ENCODE measurements around the gene PRPF18. TPM values are rescaled to one million over a fixed set of nuclear protein-coding genes. Genes with fewer than 3 reads are reported as not detected.

PRPF18 gene
- total RNA-seq, 2 experiments from 2014 or later, result 24.8 to 29.2 TPM

GRCh38 chr10:13654118-13654830 is 67.5 kb downstream of the PRPF18 start:
- H3K36me3 Mint-ChIP-seq (ENCODE audit: low read depth), result peaks cover under 1% of the 10 kb centered on the region
- no peak for DNase-seq
- peaks cover 14% of the 10 kb centered on the region for H3K4me1 Mint-ChIP-seq
- no peak overlapping the region for H3K4me3 Mint-ChIP-seq
- POLR2A ChIA-PET, result no interaction called here
- CTCF ChIA-PET, result interaction anchor here (1.2 kb wide), 1 partner anchor 14 kb away, joined by 3 read pairs; no protein-coding TSS in a partner anchor
- no peaks in the 10 kb centered on the region for H3K27me3 Mint-ChIP-seq
- H3K9me3 Mint-ChIP-seq, result no peaks in the 10 kb centered on the region
- peak overlapping the region; percentile 28 for H3K27ac Mint-ChIP-seq

DNA sequence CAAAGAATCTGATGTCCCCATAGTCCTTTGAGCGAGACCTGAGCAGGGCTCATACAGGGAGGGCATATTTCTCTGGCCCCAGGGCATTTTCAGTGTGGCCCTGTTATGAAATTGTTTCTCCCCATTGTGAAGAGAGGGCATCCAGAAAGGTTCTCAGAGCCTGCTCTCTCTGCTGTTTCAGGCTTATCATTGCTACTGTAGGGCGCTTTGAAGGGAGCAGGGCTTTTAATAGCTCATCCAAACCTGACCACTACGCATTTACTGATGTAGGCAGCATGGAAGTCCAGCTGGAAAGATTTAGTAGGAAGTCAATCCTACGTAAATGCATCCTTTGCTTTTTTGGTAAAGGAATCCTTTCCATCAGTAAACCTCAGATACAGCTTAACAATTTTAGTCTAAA is 68.1 kb downstream of the PRPF18 start:
- no peaks in the 10 kb centered on the region for H3K27me3 Mint-ChIP-seq
- peaks cover 19% of the 10 kb centered on the region for H3K4me1 Mint-ChIP-seq
- DNase-seq, result no peak
- ChIA-PET POLR2A (no interaction called here), CTCF (interaction anchor here (1.2 kb wide), 1 partner anchor 15 kb away, joined by 3 read pairs; no protein-coding TSS in a partner anchor)
- no peak overlapping the region for H3K27ac Mint-ChIP-seq
- no peak overlapping the region for H3K4me3 Mint-ChIP-seq
- no peaks in the 10 kb centered on the region for H3K9me3 Mint-ChIP-seq
- no peaks in the 10 kb centered on the region for H3K36me3 Mint-ChIP-seq (ENCODE audit: low read depth)

DNA sequence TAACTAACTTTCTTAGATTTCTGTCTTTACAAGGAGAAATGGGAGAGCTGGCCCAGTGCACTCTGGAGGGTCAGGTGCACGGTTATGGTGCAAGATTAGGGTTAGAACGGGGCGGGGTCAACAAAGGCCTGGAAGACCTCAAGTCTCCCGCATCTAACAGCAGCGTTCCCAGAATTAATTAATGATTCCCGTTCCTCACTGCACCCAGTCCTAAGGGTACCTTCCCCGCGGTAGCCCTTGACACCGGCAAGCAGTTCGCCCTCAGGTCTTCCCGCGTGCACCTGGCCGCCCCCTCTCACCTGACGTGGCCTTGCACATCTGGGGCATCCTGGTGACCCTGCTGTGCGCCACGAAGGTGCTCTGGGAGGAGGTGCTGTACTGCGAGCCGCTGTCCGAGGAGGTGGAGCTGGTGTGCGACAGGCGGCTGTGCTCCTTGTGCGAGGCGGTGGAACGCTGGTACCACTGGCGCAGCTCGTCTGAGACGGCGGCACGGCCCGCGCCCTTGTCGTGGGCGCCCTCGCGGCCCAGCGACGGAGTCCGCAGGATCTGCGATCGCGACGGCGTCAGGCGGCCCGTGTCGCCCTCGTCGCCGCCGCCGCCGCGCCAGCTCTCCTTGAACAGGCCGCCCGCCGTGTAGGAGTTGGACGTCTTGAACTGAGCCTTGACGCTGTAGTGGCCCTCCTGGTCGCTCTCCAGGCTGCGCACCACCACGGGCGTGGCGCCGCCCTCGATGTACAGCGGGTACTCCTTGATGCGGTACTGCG is 69.8 kb downstream of the PRPF18 start:
- DNase-seq, result no peak
- Mint-ChIP-seq H3K4me3 (no peak overlapping the region), H3K27me3 (no peaks in the 10 kb centered on the region), H3K36me3 (ENCODE audit: low read depth) (no peaks in the 10 kb centered on the region), H3K9me3 (no peaks in the 10 kb centered on the region), H3K4me1 (peaks cover 25% of the 10 kb centered on the region), H3K27ac (no peak overlapping the region)
- ChIA-PET POLR2A (no interaction called here), CTCF (no interaction called here)

- ChIA-PET CTCF (no interaction called here), POLR2A (no interaction called here)
- H3K36me3 Mint-ChIP-seq (ENCODE audit: low read depth), result no peaks in the 10 kb centered on the region
- H3K27me3 Mint-ChIP-seq, result no peaks in the 10 kb centered on the region
- no peaks in the 10 kb centered on the region for H3K9me3 Mint-ChIP-seq
- H3K4me3 Mint-ChIP-seq, result no peak overlapping the region
- peaks cover 25% of the 10 kb centered on the region for H3K4me1 Mint-ChIP-seq
- no peak for DNase-seq
- H3K27ac Mint-ChIP-seq, result no peak overlapping the region
Measured at GRCh38 chr10:13657101-13657680, 70.4 kb downstream of the PRPF18 start.

- Mint-ChIP-seq H3K27me3 (no peaks in the 10 kb centered on the region), H3K9me3 (no peaks in the 10 kb centered on the region), H3K4me3 (no peak overlapping the region), H3K36me3 (ENCODE audit: low read depth) (no peaks in the 10 kb centered on the region), H3K4me1 (peaks cover 25% of the 10 kb centered on the region), H3K27ac (peak overlapping the region; percentile 38)
- ChIA-PET CTCF (no interaction called here), POLR2A (no interaction called here)
- DNase-seq, result peak; percentile 15
Measured at GRCh38 chr10:13658264-13658663, 71.5 kb downstream of the PRPF18 start.

GRCh38 chr10:13658871-13659685 is 72.3 kb downstream of the PRPF18 start:
- Mint-ChIP-seq H3K4me3 (no peak overlapping the region), H3K27ac (no peak overlapping the region), H3K27me3 (no peaks in the 10 kb centered on the region), H3K9me3 (no peaks in the 10 kb centered on the region), H3K4me1 (peaks cover 21% of the 10 kb centered on the region), H3K36me3 (ENCODE audit: low read depth) (no peaks in the 10 kb centered on the region)
- CTCF ChIA-PET, result interaction anchor here (0.6 to 1.2 kb wide), 2 partner anchors 9 to 71 kb away, joined by 4 to 6 read pairs; no protein-coding TSS in a partner anchor
- POLR2A ChIA-PET, result no interaction called here
- no peak for DNase-seq

- CTCF ChIA-PET, result interaction anchor here (0.6 to 1.2 kb wide), 2 partner anchors 8 to 72 kb away, joined by 4 to 6 read pairs; no protein-coding TSS in a partner anchor
- no peak overlapping the region for H3K27ac Mint-ChIP-seq
- POLR2A ChIA-PET, result no interaction called here
- H3K4me3 Mint-ChIP-seq, result no peak overlapping the region
- peak; percentile 75 for DNase-seq
- no peaks in the 10 kb centered on the region for H3K36me3 Mint-ChIP-seq (ENCODE audit: low read depth)
- H3K27me3 Mint-ChIP-seq, result no peaks in the 10 kb centered on the region
- H3K9me3 Mint-ChIP-seq, result no peaks in the 10 kb centered on the region
- H3K4me1 Mint-ChIP-seq, result peaks cover 20% of the 10 kb centered on the region
Measured at GRCh38 chr10:13659887-13660550, 73.3 kb downstream of the PRPF18 start.

DNA sequence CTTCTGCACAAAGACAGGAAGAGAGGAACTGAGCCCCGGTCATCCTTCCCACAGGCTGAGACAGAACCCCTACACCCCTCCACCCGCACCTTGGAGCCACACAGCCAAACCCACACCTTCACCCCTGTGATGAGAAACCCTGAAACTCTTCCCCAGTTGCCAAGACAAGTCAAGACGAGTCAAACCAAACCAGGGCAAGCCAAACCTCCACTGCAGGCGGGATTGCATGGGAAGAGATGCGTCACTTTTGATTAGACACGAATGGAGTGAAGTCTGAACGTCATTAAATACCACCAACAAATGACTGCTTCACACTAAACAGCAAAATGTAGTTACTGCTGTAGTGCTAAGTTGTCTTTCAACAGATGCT is 73.8 kb downstream of the PRPF18 start:
- H3K9me3 Mint-ChIP-seq, result no peaks in the 10 kb centered on the region
- H3K4me3 Mint-ChIP-seq, result no peak overlapping the region
- POLR2A ChIA-PET, result no interaction called here
- no peaks in the 10 kb centered on the region for H3K27me3 Mint-ChIP-seq
- no peak for DNase-seq
- no peaks in the 10 kb centered on the region for H3K36me3 Mint-ChIP-seq (ENCODE audit: low read depth)
- CTCF ChIA-PET, result no interaction called here
- H3K4me1 Mint-ChIP-seq, result peaks cover 20% of the 10 kb centered on the region
- H3K27ac Mint-ChIP-seq, result no peak overlapping the region

DNA sequence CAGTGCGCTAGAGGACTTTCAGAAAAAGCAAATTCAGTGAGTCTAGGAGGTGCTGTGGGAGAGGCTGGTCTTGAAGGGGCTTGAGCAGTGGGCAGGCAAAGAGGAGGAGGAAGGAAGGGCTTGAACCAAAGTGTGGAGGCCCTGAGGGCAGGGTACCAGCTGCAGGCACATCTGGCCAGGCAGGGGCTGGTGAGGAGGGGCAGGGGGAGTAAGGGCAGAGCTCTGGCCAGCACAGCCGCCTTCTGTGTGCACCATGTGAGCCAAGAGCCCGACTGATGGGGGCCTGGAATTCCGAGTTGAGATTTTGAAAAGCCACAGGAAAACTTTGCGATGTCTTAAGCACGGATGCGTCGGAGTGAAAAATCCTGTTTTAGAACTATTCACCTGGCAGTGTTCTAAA is 74.5 kb downstream of the PRPF18 start:
- H3K27ac Mint-ChIP-seq, result no peak overlapping the region

DNA sequence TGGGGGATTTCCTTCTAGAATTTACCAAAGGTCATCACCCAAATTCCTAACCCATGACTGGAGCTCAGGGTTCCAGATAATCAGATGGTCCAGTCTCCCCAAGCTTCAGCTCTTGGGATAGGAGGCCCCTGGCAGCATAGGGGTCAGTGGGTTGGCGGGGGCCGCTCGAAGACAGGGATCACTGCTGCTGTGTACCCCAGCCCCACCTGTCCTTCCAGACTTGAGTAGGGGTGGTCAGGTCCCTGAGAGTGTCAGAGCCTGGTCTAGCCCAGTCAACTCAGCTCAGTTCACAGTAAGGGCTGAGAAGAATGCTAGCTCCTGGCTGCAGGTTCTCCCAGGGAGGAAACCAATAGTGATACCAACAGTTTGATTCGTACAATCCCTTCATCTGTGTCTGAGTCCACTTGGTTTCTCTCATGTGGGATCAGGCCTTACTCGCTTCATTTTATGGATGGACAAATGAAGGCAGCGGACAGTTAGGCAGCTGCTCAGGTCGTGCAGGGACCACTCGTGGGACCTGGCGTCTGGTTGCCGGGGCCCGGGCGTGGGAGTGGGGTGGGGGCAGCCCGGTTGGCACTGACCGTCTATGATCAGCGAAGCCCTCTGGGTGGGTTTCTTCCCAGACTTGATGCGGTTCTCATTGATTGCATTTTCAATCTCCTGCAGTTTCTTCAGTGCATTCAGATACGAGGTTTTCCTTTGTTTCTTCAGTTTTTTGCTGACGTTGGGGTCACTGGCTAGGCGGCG is 78.9 kb downstream of the PRPF18 start:
- no peak overlapping the region for H3K4me3 Mint-ChIP-seq
- H3K36me3 Mint-ChIP-seq (ENCODE audit: low read depth), result no peaks in the 10 kb centered on the region
- H3K9me3 Mint-ChIP-seq, result no peaks in the 10 kb centered on the region
- no peaks in the 10 kb centered on the region for H3K27me3 Mint-ChIP-seq
- ChIA-PET POLR2A (no interaction called here), CTCF (no interaction called here)
- DNase-seq, result no peak
- H3K4me1 Mint-ChIP-seq, result no peaks in the 10 kb centered on the region
- H3K27ac Mint-ChIP-seq, result no peak overlapping the region

More for the DNA sequence above, 74.5 kb downstream of the PRPF18 start:
- CTCF ChIA-PET, result no interaction called here
- Mint-ChIP-seq H3K9me3 (no peaks in the 10 kb centered on the region), H3K4me1 (peaks cover 20% of the 10 kb centered on the region), H3K36me3 (ENCODE audit: low read depth) (no peaks in the 10 kb centered on the region), H3K27me3 (no peaks in the 10 kb centered on the region), H3K4me3 (no peak overlapping the region)
- no peak for DNase-seq
- POLR2A ChIA-PET, result no interaction called here

- Mint-ChIP-seq H3K4me1 (no peaks in the 10 kb centered on the region), H3K27ac (no peak overlapping the region), H3K36me3 (ENCODE audit: low read depth) (no peaks in the 10 kb centered on the region), H3K27me3 (no peaks in the 10 kb centered on the region), H3K9me3 (no peaks in the 10 kb centered on the region), H3K4me3 (no peak overlapping the region)
- ChIA-PET POLR2A (no interaction called here), CTCF (interaction anchor here (1.1 kb wide), 1 partner anchor 9 kb away, joined by 4 read pairs; no protein-coding TSS in a partner anchor)
- DNase-seq, result no peak
Measured at GRCh38 chr10:13668126-13668525, 81.4 kb downstream of the PRPF18 start.

Measured in activated CD4-positive, alpha-beta T cell treated with anti-CD3 and anti-CD28 coated beads, Interleukin-2, amount 10 ng/mL, durations not matched to agents 7 days and 5 days (primary cell).